Fibroblast of skin of right quadriceps (primary cell): ENCODE measurements around the gene P2RX3.
"Not testable (repeated sequence)": the region's sequence is repeated elsewhere in the genome, so short reads cannot be mapped to it uniquely, and the experiment has no call there.

ENCODE experiments used
- DNase-seq: peaks from one replicate; pipeline ENCODE4 v3.0.0-alpha.2; 2013

The P2RX3 gene

DNA sequence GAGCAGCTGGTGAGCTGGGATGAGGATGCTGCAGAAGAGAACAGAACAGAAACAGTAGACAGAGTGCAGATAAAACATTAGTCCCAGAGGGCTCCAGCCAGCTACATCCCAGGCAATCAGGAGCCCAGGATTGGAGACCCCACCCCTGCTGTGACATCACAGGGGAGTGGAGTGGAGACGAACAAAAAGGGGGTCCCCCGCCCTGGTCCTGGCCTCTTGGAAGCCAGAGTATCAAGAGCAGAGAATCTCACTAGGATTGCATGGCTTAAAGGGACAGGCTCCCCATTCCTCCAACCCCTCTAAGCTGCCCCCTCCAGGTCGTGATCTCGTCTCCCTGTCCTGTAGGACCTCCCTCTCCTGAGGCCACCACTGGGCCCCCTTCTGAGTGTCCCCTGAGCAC is at the start of gene P2RX3:
P2RX3 (plus strand) TSS at position 211 of the 400 bp plus-strand sequence. CDS start 199 bp downstream, outside the sequence.
- DNase-seq: no peak

DNA sequence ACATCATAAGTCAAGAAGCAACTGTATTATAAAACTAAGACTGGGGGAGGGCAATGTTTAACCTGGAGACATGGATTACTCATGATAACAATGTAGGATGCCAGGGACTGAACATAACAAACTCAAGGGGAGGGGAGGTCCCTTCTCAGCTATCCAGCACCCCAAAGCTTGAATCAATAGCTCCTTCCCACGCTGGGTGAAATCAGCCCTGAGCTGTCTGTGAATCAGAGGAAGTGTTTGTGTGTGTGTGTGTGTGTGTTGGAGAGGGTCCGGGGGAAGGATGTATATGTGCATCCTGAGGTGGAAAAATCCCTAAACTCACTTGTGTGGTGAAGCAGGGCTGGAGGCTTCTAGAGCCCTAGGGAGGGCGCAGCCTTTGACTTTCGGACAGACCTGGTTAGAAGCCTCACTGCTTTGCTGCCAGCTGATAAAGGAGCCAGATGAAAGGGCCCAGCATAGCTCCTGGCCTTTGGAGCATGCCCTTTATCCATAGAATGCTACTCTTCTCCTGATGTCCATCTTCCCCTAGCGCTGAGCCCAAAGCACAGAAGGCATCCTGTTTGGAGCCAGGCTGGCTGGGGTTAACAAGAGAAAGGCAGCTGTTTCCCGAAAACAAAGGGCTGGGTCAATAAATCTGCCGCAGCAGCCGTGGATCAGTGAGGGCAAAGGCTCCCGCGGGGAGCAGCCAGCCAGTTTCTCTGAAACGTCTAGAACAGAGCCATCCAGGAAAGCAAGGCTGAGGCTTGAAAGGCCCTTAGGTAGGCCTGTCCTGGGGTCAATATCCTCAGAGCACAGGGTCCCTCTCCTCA is 49.2 kb upstream of the P2RX3 start:
- peak; percentile 84 for DNase-seq

DNA sequence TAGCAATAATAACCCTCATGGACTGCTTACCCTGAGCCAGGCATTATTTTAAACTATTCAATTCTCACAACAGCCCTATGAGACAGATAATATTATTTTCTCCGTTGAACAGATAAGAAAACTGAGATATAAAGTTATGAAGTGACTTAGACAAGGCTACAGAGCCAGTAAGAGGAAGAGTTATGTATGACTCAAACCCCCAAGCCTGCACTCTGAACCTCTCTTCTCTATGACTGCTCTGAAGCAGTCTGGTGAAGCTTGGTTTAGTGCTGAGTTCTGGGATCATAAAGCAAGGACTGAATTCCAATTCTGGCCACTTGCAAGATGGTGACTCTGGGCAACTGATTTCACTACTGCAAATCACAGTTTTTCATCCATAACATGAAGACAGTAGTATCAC is 47.9 kb upstream of the P2RX3 start:
- no peak for DNase-seq

DNA sequence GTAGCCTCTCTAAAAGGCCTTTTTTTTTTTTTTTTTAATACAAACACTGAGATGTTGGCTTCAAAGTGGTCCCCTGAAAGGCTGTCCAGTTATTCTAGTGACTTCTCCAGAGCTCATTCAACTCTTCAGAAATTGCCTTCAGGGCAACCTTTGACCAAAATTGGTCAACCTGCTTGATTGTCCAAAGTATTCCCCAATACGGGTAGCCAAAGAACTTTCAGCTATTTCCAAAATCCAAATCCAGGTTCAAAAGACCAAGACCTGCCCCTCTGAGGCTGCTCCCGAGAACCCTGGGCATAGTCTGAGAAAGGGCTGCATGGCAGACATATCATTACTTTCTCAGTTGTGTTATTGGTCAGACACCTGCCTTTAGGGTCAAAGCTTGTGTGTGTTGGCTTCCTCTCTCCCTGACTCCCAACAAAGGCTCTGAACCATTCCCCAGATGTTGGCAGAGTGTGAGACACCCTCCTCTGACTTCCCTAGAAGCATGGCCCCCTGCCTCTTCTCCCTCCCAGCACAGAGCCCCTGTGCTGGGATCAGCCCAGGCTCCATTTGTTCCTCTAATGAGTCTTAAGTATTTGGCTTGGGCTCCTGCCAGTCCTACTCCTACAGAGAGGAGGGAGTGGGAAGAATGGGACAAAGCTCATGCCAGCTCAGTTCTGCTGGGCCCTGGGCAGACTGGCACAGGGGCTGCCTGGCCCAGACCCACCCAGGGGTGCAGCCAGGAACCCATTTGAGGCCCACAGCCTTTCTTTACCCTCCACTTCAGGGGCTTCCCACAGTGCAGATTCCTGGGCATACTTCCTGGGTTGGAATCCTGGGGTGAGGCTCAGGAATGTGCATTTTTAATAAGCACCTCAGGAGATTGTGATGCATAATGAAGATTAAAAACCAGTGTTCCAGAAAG is 43.7 kb upstream of the P2RX3 start:
- DNase-seq: peak; percentile 62

DNA sequence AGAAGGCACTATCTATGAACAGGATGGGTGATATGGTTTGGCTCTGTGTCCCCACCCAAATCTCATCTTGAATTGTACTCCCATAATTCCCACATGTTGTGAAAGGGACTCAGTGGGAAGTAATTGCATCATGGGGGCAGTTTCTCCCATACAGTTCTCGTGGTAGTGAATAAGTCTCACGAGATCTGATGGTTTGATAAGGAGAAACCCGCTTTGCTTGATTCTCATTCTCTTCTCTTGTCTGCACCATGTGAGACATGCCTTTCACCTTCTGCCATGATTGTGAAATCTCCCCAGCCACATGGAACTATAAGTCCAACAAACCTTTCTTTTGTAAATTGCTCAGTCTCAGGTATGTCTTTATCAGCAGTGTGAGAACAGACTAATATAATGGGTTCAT is 41.9 kb upstream of the P2RX3 start:
- DNase-seq: not testable (repeated sequence)

DNA sequence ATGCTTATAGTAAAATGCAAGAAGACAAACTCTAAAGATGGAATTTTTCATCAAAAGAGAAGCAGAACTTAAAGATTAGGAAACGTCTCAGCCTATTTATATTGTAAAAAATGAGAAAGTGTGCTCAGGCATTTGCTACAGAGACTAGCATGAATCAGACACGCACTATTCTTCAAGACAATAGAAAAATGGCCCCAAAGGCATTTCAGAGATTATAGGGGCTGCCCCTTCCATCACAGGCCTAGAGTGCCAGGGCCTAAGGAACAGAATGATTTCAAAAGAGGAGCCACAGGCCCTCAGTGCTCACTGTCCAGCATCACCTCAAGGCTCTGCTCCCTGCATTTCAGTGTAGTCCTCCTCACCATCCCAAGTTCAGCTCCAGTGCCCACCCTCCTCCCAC is 40.9 kb upstream of the P2RX3 start:
- DNase-seq: no peak

DNA sequence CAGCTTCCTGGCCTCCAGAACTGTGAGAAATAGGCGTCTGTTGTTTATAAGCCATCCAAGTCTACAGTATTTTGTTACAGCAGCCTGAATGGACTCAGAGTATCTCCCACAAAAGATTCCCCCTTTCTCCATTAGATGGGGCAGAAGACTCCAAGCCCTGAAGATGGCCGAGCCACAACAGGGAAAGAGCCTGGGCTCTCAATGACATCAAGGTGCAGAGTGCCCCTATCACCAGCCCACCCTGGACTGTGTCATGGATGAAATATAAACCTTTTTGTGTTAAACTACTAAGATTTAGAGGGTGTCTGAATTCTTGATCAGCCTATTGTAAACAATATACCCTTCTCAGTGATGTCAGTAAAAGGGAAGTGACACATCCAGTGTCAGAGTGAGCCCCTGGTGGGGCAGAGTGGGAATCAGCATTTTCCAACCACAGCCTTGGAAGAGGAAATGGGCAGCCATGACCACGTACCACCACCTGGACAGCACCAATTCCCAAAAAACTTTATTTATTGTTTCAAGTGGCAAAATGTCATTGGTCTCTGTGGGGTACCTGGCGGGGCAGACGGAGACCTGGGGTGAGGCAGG is 38.9 kb upstream of the P2RX3 start:
- DNase-seq: no peak

DNA sequence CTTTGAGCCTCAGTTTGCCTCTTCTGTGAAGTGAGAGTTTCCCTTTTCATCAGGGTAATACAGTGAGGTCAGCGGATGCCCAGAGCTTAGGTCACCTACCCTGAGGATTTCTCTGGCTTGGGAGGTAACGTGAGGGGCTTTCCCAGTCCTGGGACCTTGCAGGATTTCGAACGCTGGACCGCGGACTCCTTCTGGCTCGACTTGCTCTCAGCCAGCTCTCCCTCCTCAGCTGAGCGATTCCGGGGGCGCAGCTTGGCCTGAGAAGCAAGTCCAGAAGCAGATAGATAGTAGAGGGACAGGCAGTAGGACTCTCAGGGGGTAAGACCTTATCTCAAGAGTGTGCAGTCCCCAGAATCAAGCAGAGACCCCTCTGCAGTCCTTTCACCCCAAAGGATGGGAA is 37.4 kb upstream of the P2RX3 start:
- DNase-seq: no peak

DNA sequence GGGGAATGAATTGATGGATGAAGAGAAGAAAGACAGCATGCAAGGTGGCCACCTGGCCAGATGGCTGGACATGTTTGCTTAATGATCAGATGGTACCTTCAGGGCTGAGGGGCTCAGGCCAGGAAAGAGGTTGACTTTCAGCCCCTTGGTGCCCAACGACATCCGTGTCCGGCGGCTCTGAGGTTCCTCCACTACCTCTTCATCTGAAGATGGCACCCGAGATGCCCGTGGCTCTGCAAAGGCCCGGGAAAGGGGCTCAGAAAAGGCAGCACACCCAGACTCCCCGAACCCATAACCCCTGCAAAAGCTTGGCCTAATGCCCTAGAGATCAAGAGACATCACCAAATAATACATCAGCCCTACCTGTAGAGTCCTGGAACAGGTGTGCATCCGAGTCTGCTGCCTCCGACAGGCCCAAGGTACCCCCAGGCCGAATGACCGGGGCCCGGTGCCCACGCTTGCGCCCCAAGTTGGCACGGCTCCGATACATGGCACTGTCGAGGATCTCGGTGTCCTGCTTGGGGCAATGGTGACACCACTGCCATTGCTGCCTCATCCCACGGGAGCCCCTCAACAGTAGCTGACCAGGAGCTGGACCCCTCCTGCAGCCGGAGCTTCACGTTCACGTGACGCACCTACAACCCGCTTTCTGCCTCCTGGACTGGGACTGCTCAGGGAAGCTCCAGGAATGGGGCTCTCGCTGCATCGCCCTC is 36.3 kb upstream of the P2RX3 start:
- DNase-seq: no peak

DNA sequence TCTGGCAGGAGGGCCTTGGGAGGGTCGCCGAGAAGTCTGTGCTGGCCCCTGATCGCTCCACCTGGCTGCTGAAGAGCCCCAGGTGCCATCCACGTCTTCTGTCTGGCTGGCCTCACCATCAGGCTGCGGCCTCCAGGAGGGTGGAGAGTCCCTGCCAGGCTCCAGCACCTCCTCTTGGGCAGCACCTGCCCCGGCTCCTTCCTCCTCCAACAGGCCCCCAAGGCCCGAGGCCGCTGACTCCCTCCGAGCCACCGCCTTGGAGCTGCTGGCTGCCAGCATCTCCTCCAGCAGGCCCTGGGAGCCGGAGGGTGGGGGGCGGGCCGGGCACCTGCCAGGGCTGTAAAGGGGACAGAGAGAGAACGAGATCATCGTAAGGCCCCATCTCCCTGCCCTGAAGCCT is 35.7 kb upstream of the P2RX3 start:
- DNase-seq: no peak

DNA sequence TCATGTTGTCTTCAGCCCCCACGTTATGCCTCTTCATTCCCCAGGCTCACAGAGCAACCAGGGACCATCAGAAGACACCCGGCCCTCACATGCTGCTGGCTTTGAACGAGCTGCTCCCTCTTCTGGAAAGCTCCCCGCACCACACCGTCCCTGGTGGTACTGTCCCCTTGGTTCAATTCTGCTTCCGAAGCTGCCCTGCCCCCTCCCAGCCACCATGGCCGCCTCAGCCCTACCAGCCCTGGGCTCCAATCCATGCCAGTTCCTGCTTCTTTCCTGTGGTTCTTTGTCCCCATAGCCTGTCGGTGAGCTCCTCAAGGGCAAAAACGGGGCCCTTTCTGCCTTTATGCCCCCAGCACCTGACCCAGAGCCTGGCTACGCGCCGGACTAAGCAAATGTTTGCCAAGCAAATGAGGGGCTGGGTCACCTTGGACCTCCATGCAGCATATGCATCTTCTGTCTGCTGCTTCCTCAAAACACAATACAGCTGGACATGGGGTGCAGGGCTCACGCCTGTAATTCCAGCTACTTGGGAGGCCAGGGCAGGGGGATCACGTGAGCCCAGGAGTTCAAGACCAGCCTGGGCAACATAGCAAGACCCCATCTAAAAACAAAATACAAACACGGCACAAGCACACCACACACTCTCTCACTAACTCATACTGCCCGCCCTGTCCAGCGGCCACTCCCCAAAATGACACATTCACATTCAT is 34.7 kb upstream of the P2RX3 start:
- no peak for DNase-seq

DNA sequence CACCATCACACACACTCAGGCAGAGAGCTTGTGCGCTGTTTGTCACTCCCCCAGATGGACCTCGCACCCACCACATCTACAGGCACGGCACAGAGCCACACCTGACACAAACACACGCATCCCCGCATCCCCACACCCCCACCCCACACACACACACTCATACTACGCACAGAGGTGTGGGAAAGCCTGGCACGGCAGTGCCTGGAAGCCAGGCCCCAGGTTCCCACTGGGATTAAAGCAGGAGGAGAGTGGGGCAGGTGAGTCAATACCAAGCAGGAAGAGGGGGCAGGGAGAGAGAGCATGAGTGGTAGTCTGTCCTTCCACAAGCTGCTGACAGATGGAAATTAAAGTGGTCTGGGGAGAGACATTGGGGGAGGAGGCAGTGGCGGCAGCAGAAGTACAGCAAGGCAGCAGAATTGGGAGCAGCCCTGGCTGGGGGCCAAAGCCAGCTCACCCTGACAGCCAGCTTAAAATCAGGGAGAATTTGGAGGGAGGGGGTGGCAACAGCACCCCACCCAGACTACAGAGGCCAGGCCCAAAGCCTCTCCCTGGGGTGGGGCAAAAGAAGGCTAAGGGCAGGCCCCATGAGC is 34.1 kb upstream of the P2RX3 start:
- DNase-seq: peak; percentile 76

DNA sequence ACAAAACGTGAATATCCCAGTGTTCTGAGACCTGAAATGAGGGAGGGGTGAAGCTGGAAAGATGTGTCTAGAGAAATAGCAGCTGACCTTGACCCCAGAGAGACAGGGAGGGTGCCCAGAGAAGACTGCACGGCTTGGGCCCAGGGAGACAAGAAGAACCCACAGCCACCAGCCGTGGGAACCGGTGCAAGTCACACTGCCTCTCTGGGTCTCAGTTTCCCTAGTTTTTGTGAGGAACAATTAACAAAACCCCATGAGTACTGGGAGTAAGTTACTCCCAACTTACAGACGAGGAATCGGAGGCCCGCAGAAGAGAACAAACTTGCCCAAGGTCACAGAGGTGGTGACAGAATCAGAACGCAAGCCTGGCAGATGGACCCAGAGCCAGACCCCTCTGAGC is 32.6 kb upstream of the P2RX3 start:
- no peak for DNase-seq

DNA sequence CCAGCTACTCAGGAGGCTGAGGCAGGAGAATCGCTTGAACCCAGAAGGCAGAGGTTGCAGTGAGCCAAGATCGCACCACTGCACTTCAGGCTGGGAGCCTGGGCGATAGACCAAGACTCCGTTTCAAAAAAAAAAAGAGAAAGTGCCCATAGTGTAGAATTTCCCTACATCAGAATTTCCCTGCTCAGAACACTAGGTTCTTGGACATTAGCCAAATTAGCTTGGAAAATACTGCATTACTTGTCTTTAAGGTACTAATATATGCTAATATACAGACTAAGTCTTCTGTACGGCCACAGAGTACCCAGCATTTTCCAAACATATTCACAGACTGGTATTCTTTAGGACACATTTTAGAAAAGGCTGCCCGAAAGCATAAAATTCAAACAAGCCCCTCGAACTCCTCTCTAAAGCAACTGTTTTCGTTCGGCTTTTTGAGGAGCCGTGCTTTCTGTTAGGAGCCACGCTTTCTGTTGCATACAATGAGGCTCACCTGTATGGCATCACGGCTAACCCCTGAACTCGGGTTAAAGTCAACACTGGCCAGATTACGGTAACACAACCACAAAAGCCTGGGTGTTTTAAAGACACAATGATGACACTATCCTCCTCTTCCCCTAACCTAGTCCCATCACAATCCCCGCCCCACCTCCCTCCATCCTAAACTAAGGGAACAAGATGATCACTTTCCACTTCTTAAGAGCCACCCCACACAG is 31.8 kb upstream of the P2RX3 start:
- no peak for DNase-seq

DNA sequence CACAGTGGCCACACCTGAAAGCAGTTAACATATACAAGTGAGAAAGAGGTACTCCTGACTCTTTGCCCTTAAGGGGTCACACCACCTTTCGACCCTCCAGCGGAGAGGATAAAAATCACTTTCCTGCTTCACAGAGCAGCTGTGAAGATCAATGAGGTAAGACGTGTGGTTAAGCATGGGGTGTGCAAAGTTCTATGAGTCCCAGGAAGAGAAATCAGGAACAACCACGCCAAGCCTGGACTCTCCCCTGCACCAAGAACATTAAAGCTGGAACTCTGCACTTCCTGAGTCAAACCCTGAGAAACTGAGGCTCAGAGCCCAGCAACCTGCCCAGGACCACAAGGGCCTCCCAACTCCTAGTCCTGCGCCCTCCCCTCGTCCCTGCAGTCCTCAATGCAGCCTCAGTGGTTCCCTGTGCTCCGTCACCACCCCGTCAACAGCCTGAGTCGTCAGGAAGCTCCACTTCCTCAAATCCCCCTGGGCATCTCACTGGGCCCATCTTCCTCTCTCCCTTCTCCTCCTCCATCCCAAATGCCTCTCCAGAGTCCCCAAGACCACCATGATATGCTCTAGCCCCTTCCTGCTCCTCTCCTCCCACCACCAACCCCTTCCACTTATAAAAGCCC is 31.1 kb upstream of the P2RX3 start:
- no peak for DNase-seq

DNA sequence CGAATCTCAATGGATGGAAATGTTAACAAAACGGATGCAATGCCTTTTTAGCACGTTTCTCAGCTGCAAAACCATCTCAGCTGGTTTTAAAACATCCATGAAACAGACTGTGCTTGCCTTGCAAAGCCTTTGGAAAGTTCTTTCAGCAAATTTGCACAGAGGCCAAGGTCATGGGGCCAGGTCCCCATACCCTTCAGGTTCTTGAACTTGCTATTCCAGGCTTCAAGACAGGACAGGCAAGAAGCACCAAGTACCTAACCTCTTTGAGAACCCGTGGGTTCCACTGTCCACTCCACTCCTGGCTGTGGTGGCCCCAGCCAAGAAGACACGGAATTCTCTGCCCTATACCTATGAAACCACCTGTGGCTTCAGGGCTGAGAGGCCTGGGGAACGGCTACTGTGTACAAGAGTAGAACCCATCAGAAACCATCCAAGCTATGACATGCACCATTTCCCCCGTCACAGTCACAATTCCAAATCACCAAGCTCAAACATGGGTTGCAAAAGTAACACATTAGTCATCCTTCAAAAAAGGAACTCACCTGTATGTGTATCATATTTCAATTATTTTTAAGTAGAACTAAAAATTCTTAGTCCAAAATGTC is 30.4 kb upstream of the P2RX3 start:
- DNase-seq: no peak

DNA sequence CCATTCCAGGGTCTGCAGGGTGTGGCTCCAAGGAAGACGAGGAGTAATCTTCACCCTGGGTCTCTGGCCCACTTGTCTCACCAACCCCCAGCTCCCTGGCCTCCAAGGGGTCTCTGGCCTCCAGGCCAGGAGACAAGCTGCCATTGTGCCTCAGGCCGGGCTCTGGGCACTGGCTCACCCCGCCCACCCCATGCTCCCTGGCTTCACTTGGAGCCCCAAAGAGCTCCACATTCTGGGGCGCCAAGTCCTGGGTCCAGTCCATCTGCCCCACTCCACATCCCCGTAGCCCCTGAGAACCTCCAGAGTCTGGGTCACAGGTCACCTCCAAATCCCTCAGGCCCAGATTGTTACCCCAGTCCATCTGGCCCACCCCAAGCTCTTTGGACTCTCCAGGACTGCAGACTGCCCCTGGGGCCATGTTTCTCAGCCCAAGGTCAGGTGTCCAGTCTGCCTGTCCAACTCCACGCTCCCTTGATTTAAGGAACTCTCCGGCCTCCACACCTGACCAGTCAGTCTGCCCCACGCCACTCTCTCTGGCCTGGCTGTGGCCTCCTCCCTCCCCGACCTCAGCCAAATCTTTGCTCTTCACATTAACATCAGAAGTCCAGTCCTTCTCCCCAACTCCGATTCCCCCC is 29.6 kb upstream of the P2RX3 start:
- no peak for DNase-seq

DNA sequence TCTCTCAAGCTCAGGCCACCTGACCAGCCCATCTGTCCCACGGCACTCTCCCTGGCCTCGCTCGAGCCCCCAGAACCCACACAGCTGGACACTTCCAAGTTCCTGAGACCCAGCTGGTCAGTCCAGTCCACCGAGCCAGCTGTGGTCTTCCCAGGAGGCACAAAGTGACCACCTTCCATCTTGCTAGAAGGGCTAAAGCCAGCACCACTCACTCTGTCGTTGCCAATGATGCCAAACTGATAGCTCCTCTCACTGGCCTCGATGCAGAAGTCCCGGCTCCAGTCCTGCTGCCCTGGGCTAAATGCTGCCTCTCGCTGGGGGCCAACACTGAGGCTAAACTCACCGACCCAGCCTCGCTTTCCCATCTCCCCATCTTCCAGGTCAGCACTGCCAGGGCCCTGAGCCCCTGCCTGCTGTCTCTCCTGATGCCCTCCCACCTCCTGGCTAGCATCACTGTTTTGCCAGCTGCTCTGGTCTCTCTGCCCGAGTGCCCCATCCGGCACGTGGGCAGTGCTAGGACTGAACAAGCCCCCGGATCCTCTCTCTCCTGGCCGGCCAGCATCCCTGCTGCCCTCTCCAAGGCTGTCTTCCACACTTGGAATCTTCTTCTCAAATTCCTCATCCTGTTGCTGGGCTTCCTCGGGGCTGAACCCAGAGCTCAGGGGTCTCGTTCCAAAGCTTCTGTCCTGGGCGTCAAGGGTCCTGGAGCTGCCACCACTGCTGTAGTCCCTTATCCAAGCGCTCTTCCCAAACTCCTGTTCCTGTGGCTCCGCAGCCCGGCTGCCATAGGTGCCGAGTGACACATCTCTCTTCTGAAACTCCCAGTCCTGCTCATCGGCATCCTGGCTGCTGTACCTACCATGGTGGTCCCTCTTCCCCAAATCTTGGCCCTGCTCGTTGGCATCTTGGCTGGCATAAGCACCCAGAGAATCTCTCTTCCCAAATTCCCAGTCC is 28.8 kb upstream of the P2RX3 start:
- no peak for DNase-seq

DNA sequence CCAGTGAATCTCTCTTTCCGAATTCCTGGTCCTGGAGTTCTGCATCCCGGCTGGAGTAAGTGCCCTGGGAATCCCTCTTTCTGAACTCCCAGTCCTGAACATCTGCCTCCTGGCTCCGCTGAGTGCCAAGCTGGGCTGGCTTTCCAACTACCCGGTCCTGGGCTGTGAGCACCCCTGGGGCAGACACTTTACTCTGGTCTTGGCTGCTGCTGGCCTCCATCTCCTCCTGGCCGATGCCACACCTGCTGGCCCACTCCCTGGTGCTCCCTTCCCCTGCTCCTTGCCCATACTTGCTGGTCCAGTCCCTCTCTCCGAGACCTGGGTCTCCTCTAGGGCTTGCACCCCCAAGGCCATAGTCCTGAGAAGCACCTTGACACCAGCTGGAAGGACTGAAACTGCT is 28.1 kb upstream of the P2RX3 start:
- DNase-seq: no peak
